GM04503 (cell line): ENCODE data around the gene PLA1A.
"Not testable (repeated sequence)": the region's sequence is repeated elsewhere in the genome, so short reads cannot be mapped to it uniquely, and the experiment has no call there.

Source experiments
- DNase-seq: peaks from one replicate; pipeline ENCODE4 v3.0.0-alpha.2; 2012; ENCODE audit warnings: low read depth

PLA1A gene

GRCh38 chr3:119597548-119598288 lies at the start of gene PLA1A:
PLA1A (plus strand) TSS chr3:119597885; CDS start chr3:119597914, 29 bp downstream.
- DNase-seq: no peak

GRCh38 chr3:119548341-119548740 lies 49.3 kb upstream of the PLA1A start:
- DNase-seq: no peak

GRCh38 chr3:119550192-119550910 lies 47.3 kb upstream of the PLA1A start:
- no peak for DNase-seq

- DNase-seq: no peak
Measured at GRCh38 chr3:119551598-119551997, 46.1 kb upstream of the PLA1A start.

- DNase-seq: not testable (repeated sequence)
Measured at GRCh38 chr3:119552928-119553327, 44.8 kb upstream of the PLA1A start.

- no peak for DNase-seq
Measured at GRCh38 chr3:119553823-119554415, 43.8 kb upstream of the PLA1A start.

GRCh38 chr3:119555309-119555735 lies 42.4 kb upstream of the PLA1A start:
- DNase-seq: no peak

GRCh38 chr3:119555929-119556328 lies 41.8 kb upstream of the PLA1A start:
- DNase-seq: no peak

- DNase-seq: no peak
Measured at GRCh38 chr3:119557192-119557876, 40.4 kb upstream of the PLA1A start.

- DNase-seq: no peak
Measured at GRCh38 chr3:119557877-119558269, 39.8 kb upstream of the PLA1A start.

GRCh38 chr3:119558626-119559317 lies 38.9 kb upstream of the PLA1A start:
- DNase-seq: no peak

- no peak for DNase-seq
Measured at GRCh38 chr3:119559441-119559963, 38.2 kb upstream of the PLA1A start, which contains the start of gene CD80. CD80 (minus strand) TSS chr3:119559614; CDS start chr3:119557728, 1,886 bp downstream.

GRCh38 chr3:119560160-119560559 lies 37.5 kb upstream of the PLA1A start:
- DNase-seq: no peak

- no peak for DNase-seq
Measured at GRCh38 chr3:119562307-119562961, 35.3 kb upstream of the PLA1A start.

GRCh38 chr3:119563334-119563733 lies 34.4 kb upstream of the PLA1A start:
- not testable (repeated sequence) for DNase-seq

GRCh38 chr3:119569156-119569555 lies 28.5 kb upstream of the PLA1A start:
- DNase-seq: no peak

- no peak for DNase-seq
Measured at GRCh38 chr3:119570229-119570628, 27.5 kb upstream of the PLA1A start.

GRCh38 chr3:119571230-119571629 lies 26.5 kb upstream of the PLA1A start:
- DNase-seq: no peak

GRCh38 chr3:119571688-119572087 lies 26.0 kb upstream of the PLA1A start:
- no peak for DNase-seq

GRCh38 chr3:119575507-119575906 lies 22.2 kb upstream of the PLA1A start:
- no peak for DNase-seq
